GM23338 (cell line): ENCODE data around the gene PALMD. TPM values are rescaled to one million over a fixed set of nuclear protein-coding genes. Genes with fewer than 3 reads are reported as not detected.

Experiments
- ATAC-seq: fragments of 200-7000 bp; cut with Tn5 transposase; 3 replicates; pipeline ENCODE4 v1.9.1; 2020
- DNase-seq: peaks from one replicate; pipeline ENCODE4 v3.0.0-alpha.2; 2015; ENCODE audit warnings: low spot score
- H2AFZ ChIP-seq: fragments of 200-600 bp; sonication (generic); 2 replicates; pipeline ENCODE4 v1.8.0; 2016; ENCODE audit warnings: antibody characterized with exemption, mild to moderate bottlenecking, moderate library complexity
- H3F3A ChIP-seq: fragments of 200-600 bp; sonication (generic); replicated peaks from 2 replicates; pipeline ENCODE4 v1.8.0; 2017; ENCODE audit warnings: antibody characterized with exemption, mixed run types, low read depth
- H3K27ac ChIP-seq: fragments of 200-600 bp; sonication (generic); 2 replicates; pipeline ENCODE4 v1.6.1; 2016; ENCODE audit warnings: low read depth
- H3K27me3 ChIP-seq: fragments of 200-600 bp; sonication (generic); 2 replicates; pipeline ENCODE4 v1.8.0; 2016; ENCODE audit warnings: mild to moderate bottlenecking, mixed run types, moderate library complexity; ENCODE audit not compliant: insufficient read depth
- H3K36me3 ChIP-seq: fragments of 200-600 bp; sonication (generic); 2 replicates; pipeline ENCODE4 v1.8.0; 2016; ENCODE audit warnings: mild to moderate bottlenecking; ENCODE audit not compliant: insufficient read depth
- H3K4me1 ChIP-seq: fragments of 200-600 bp; sonication (generic); 2 replicates; pipeline ENCODE4 v1.8.0; 2016; ENCODE audit warnings: mild to moderate bottlenecking, moderate library complexity; ENCODE audit not compliant: insufficient read depth
- H3K4me2 ChIP-seq: fragments of 200-600 bp; sonication (generic); 2 replicates; pipeline ENCODE4 v1.7.1; 2017; ENCODE audit warnings: mixed run types
- H3K4me3 ChIP-seq: fragments of 200-600 bp; sonication (generic); 2 replicates; pipeline ENCODE4 v1.6.1; 2016; ENCODE audit warnings: mixed run types
- H3K79me2 ChIP-seq: fragments of 200-600 bp; sonication (generic); replicated peaks from 2 replicates; pipeline ENCODE4 v1.8.0; 2017; ENCODE audit warnings: mild to moderate bottlenecking; ENCODE audit not compliant: insufficient read depth
- H3K9me2 ChIP-seq: fragments of 200-600 bp; sonication (generic); 2 replicates; pipeline ENCODE4 v1.8.0; 2017; ENCODE audit not compliant: insufficient read depth
- H4K20me1 ChIP-seq: fragments of 200-600 bp; sonication (generic); replicated peaks from 2 replicates; pipeline ENCODE4 v1.8.0; 2017; ENCODE audit warnings: mild to moderate bottlenecking; ENCODE audit not compliant: insufficient read depth
- H3K27ac Mint-ChIP-seq: 2 replicates; pipeline ENCODE4 v1.8.0; 2020; ENCODE audit warnings: inconsistent platforms, mild to moderate bottlenecking, moderate library complexity, mixed read lengths
- H3K27me3 Mint-ChIP-seq: 3 replicates; pipeline ENCODE4 v1.8.0; 2022; ENCODE audit warnings: low read depth, mild to moderate bottlenecking, moderate library complexity, mixed read lengths, inconsistent platforms; ENCODE audit not compliant: insufficient read depth, poor library complexity
- H3K36me3 Mint-ChIP-seq: 3 replicates; pipeline ENCODE4 v1.8.0; 2021; ENCODE audit warnings: low read depth, mild to moderate bottlenecking, inconsistent platforms, moderate library complexity, mixed read lengths
- H3K4me1 Mint-ChIP-seq: 3 replicates; pipeline ENCODE4 v1.8.0; 2020; ENCODE audit warnings: mild to moderate bottlenecking, inconsistent platforms, mixed read lengths
- H3K4me3 Mint-ChIP-seq: 3 replicates; pipeline ENCODE4 v1.8.0; 2021; ENCODE audit warnings: moderate library complexity, mild to moderate bottlenecking, inconsistent platforms, mixed read lengths
- H3K9me3 Mint-ChIP-seq: 3 replicates; pipeline ENCODE4 v1.8.0; 2020; ENCODE audit warnings: moderate library complexity, mild to moderate bottlenecking, inconsistent platforms, mixed read lengths
- EZH2 ChIP-seq: fragments of 200-600 bp; sonication (generic); IDR thresholded peaks from one replicate; pipeline ENCODE4 v1.8.0; 2017; ENCODE audit warnings: antibody characterized with exemption, mild to moderate bottlenecking, low read depth; ENCODE audit not compliant: unreplicated experiment
- EZH2phosphoT487 ChIP-seq: fragments of 200-600 bp; sonication (generic); IDR thresholded peaks from one replicate; pipeline ENCODE4 v1.8.1; 2018; ENCODE audit warnings: antibody characterized with exemption; ENCODE audit not compliant: unreplicated experiment
- JUNB ChIP-seq: IDR thresholded peaks from one replicate; pipeline ENCODE4 v1.6.1; 2016; ENCODE audit warnings: antibody characterized with exemption; ENCODE audit not compliant: unreplicated experiment
- NANOG ChIP-seq: IDR thresholded peaks from 2 replicates; pipeline ENCODE4 v1.6.1; 2016; ENCODE audit warnings: antibody characterized with exemption, borderline replicate concordance
- POLR2AphosphoS5 ChIP-seq: IDR thresholded peaks from 2 replicates; pipeline ENCODE4 v1.6.1; 2016; ENCODE audit warnings: antibody characterized with exemption, low read depth
- STAT1 ChIP-seq: IDR thresholded peaks from one replicate; pipeline ENCODE4 v1.6.1; 2016; ENCODE audit warnings: antibody characterized with exemption; ENCODE audit not compliant: unreplicated experiment
- ZNF114 ChIP-seq: fragments of 250-450 bp; sonication (Bioruptor Pico); IDR thresholded peaks from 2 replicates; pipeline ENCODE4 v1.5.0; 2020; ENCODE audit warnings: mild to moderate bottlenecking, moderate library complexity
- polyA plus RNA-seq: library from polyadenylated mRNA; unstranded; fragments of >200 nt; fragmentation: Nextera tagmentation; extraction: Ambion mirVana; gene quantifications from 2 replicates; pipeline ENCODE4 v1.2.1, GENCODE V29; 2016
- total RNA-seq: library from RNA; depleted of rRNA; stranded (reverse); fragments of >200 nt; shearing (Covaris generic); gene quantifications from 2 replicates; pipeline ENCODE4 v1.2.3, GENCODE V29; 2014
- TF ChIP-seq, protein P1 (sequence below): IDR thresholded peaks from one replicate; pipeline ENCODE4 v1.6.1; 2018; ENCODE audit warnings: antibody characterized with exemption; ENCODE audit not compliant: unreplicated experiment
- TF ChIP-seq, protein P2 (sequence below): IDR thresholded peaks from 2 replicates; pipeline ENCODE4 v1.6.1; 2016; ENCODE audit warnings: antibody characterized with exemption

The PALMD gene
- total and polyA plus RNA-seq, 2 experiments from 2014 or later = not detected

DNA sequence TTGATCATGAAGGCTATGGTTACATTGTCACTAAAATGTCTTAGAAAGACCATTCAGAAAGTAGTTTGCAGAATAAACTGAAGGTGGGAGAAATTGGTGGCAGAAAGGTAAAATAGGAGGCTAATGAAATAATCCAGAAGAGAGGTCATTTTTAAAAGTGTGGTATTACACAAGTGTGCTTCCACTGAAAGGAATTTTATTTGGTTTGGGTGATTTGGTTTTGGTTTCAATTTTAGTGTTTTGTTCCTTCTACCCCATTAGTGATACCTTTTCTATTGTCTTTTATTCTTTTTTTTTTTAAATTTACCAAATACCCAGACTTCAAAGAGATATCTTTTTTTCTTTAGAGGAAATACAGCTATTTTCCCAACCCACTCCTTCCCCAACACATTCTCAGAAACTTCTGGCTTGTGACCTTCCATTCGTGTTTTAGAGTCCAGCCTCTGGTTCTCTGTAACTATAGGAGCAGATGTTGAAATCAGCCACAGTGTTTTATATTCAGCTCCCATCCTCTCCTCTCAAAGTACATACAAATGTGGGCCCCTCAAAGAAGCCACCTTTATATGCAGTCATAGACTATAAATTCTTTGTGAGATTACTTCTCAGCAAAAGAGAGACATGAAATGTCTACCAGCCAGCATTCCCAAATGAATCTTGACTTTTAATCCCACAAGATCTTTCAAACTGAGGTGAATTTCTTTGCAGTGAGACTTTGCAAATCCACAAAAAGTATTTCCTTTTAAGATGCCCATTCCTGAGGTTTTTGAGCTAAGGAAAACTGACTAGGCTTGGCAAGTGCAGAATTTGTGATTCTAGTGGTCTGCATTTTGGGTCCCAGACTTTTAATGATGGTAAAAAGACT, 42.0 kb upstream of the PALMD start (continued):
- TF ChIP-seq, protein P1, sequence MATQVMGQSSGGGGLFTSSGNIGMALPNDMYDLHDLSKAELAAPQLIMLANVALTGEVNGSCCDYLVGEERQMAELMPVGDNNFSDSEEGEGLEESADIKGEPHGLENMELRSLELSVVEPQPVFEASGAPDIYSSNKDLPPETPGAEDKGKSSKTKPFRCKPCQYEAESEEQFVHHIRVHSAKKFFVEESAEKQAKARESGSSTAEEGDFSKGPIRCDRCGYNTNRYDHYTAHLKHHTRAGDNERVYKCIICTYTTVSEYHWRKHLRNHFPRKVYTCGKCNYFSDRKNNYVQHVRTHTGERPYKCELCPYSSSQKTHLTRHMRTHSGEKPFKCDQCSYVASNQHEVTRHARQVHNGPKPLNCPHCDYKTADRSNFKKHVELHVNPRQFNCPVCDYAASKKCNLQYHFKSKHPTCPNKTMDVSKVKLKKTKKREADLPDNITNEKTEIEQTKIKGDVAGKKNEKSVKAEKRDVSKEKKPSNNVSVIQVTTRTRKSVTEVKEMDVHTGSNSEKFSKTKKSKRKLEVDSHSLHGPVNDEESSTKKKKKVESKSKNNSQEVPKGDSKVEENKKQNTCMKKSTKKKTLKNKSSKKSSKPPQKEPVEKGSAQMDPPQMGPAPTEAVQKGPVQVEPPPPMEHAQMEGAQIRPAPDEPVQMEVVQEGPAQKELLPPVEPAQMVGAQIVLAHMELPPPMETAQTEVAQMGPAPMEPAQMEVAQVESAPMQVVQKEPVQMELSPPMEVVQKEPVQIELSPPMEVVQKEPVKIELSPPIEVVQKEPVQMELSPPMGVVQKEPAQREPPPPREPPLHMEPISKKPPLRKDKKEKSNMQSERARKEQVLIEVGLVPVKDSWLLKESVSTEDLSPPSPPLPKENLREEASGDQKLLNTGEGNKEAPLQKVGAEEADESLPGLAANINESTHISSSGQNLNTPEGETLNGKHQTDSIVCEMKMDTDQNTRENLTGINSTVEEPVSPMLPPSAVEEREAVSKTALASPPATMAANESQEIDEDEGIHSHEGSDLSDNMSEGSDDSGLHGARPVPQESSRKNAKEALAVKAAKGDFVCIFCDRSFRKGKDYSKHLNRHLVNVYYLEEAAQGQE = no peak
- no peak for TF ChIP-seq POLR2AphosphoS5
- no peak for TF ChIP-seq NANOG
- no peak for TF ChIP-seq JUNB
- TF ChIP-seq ZNF114 = no peak
- no peak for TF ChIP-seq EZH2
- no peak for TF ChIP-seq STAT1
- TF ChIP-seq, protein P2, sequence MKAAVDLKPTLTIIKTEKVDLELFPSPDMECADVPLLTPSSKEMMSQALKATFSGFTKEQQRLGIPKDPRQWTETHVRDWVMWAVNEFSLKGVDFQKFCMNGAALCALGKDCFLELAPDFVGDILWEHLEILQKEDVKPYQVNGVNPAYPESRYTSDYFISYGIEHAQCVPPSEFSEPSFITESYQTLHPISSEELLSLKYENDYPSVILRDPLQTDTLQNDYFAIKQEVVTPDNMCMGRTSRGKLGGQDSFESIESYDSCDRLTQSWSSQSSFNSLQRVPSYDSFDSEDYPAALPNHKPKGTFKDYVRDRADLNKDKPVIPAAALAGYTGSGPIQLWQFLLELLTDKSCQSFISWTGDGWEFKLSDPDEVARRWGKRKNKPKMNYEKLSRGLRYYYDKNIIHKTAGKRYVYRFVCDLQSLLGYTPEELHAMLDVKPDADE = no peak

DNA sequence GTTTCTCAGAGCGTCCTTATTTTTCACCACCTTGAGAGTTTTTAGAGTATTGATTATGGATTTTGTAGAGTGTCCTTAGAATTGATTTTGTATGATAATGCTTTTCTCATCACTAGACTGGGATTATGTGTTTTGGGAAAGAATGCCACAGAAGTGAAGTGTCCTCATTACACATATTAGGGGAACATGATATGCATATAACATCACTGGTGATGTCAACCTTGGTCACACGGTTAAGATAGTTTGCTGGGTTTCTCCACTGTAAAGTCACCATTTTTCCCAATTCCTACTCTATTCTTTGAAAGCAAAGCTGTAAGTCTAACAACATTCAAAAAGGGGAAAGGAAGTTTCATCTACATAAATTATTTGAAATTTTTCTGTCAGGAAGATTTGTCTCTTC, 39.6 kb upstream of the PALMD start:
- H3K4me2 ChIP-seq = no peak overlapping the region
- H4K20me1 ChIP-seq = no peaks in the 10 kb centered on the region
- no peaks in the 10 kb centered on the region for H3K4me1 ChIP-seq
- no peaks in the 10 kb centered on the region for H3K79me2 ChIP-seq
- no peak overlapping the region for H2AFZ ChIP-seq
- no peak overlapping the region for H3K4me3 Mint-ChIP-seq
- no peaks in the 10 kb centered on the region for H3K27me3 ChIP-seq
- no peaks in the 10 kb centered on the region for H3K4me1 Mint-ChIP-seq
- H3K9me3 Mint-ChIP-seq = peaks cover 15% of the 10 kb centered on the region; the same call in 2 of the 3 replicates
- H3K27me3 Mint-ChIP-seq = no peaks in the 10 kb centered on the region
- no peak overlapping the region for H3K27ac Mint-ChIP-seq
- ATAC-seq = no peak
- TF ChIP-seq EZH2 (no peak), EZH2phosphoT487 (no peak), POLR2AphosphoS5 (no peak), ZNF114 (no peak)
- H3K4me3 ChIP-seq = no peak overlapping the region
- H3K27ac ChIP-seq = no peak overlapping the region
- H3K9me2 ChIP-seq = no peaks in the 10 kb centered on the region
- H3K36me3 ChIP-seq = no peaks in the 10 kb centered on the region
- DNase-seq = no peak
- H3F3A ChIP-seq = no peaks in the 10 kb centered on the region
- peaks cover 3% of the 10 kb centered on the region; the same call in 1 of the 3 replicates for H3K36me3 Mint-ChIP-seq
